Measurements from ENCODE around the gene PRF1. TPM values are rescaled to one million over a fixed set of nuclear protein-coding genes. Genes with fewer than 3 reads are reported as not detected.
"Not testable (repeated sequence)": the region's sequence is repeated elsewhere in the genome, so short reads cannot be mapped to it uniquely, and the experiment has no call there.

PRF1 gene
- polyA plus RNA-seq (ENCODE audit: insufficient read length in 10 of 10), result 1 to 10 TPM in 4 of 10 donors, under 1 TPM in 6; 0.38 to 2.2 (median 0.88) TPM
- long read RNA-seq, donor 1, result 0 reads
- long read RNA-seq, donor 2, result 0 reads
- long read RNA-seq, donor 3, result 0 reads
- long read RNA-seq, donor 4, result 0 reads
- long read RNA-seq, donor 5, result 0 reads
- long read RNA-seq, donor 6, result 0 reads
- long read RNA-seq, donor 7, result 0 reads
- long read RNA-seq, donor 8, result 0 reads
- long read RNA-seq, donor 9, result 0 reads

DNA sequence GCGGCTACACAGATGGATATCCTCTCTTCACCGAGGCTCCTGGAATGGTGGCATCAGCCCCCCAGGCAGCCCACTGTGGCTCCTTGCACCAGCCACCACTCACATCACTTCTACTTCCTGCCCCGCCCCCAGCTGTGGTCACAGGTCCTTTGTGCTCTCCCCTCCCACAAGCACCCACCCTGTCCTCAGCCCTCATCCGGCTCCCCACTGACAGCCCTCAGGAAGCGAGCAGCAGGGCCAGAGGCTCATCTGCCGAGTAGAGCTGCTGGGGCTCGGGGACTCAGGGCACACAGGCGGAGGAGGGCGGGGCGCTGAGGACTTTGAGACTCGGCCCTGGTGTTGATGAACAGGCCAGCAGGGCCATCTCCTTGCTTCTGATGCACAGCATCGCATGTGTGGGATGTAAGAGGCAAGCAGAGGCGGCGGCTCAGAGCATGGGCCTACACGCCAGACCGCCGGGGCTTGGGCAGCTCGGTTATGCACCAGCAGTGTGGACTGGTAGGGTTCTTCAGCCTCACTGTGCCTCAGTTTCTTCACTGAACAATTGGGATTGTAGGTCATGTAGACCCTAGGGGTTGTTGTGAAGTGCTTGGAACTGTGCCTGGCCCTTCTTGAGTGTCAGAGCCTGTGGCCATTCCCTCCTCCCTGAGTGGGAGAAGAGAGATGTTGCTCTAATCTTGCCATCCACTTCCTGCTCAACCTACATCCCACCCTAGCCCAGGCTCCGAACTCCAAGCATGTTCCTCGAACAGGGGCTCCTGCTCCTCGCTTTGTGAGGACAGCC lies at the start of gene PRF1:
Gene PRF1, minus strand, starts transcription at position 77 of the 784 bp plus-strand sequence. CDS start 1,839 bp downstream, outside the sequence.
- no peak for DNase-seq

- no peak for DNase-seq
Measured at GRCh38 chr10:70651661-70652060, 49.1 kb upstream of the PRF1 start.

- no peak for DNase-seq
Measured at GRCh38 chr10:70650718-70651117, 48.2 kb upstream of the PRF1 start.

- DNase-seq, result no peak
Measured at GRCh38 chr10:70650104-70650503, 47.6 kb upstream of the PRF1 start.

- DNase-seq, result peak in 1 of 3 donors; percentile 44
Measured at GRCh38 chr10:70649526-70649925, 47.0 kb upstream of the PRF1 start.

DNA sequence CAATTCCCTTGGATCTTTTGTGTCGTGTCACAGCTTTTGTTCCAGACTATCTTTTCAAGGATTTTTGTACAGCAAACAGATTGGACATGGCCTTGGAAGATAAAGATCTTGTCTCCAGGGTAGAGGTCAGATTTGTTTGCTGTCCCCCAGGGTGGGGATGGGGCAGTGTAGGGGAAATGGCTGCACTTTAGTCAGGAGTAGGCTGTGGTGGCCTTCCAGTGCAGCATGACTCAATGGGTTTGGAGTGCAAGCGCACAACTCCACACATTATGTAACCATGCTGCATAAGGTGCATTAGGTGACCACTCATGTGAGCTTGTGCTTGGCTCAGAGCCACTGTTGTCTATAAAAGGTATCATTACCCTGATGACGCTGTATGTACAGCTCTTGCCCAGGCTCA lies 45.9 kb upstream of the PRF1 start:
- DNase-seq, result no peak

GRCh38 chr10:70647086-70647485 lies 44.5 kb upstream of the PRF1 start:
- DNase-seq, result no peak

DNA sequence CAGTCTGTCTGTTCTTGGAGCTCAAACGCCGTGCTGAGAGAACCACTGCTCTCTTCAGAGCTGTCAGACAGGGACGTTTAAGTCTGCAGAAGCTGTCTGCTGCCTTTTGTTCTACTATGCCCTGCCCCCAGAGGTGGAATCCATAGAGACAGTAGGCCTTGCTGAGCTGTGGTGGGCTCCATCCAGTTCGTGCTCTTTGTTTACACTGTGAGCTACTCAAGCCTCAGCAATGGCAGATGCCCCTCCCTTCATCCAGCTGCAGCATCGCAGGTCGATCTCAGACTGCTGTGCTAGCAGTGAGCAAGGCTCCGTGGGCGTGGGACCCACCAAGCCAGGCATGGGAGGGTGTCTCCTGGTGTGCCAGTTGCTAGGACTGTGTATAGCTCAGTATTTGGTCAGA lies 42.4 kb upstream of the PRF1 start:
- not testable (repeated sequence) for DNase-seq

- not testable (repeated sequence) for DNase-seq
Measured at GRCh38 chr10:70643272-70643671, 40.7 kb upstream of the PRF1 start.

GRCh38 chr10:70639640-70640383 lies 37.3 kb upstream of the PRF1 start:
- DNase-seq, result not testable (repeated sequence)

GRCh38 chr10:70634515-70634914 lies 32.0 kb upstream of the PRF1 start:
- DNase-seq, result not testable (repeated sequence)

DNA sequence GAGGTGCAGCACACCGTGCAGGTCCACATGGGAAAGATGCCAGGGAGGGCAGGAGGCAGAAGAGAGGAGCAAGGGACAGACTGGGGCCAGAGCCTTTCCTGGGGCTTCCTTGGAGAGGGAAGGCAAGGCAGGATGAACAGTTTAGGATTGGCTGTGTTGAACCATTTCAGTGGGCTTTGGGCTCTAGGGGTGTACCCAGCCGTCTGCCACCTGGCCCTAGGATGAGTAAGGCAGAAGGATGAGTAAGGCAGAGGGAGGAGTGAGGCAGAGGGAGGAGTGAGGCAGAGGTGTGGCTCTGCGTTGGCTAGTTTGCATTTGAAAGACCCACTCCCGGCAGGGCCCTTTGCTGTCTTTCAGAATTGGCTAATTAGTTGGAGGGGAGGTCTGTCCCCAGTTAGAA lies 31.5 kb upstream of the PRF1 start:
- DNase-seq, result no peak

DNA sequence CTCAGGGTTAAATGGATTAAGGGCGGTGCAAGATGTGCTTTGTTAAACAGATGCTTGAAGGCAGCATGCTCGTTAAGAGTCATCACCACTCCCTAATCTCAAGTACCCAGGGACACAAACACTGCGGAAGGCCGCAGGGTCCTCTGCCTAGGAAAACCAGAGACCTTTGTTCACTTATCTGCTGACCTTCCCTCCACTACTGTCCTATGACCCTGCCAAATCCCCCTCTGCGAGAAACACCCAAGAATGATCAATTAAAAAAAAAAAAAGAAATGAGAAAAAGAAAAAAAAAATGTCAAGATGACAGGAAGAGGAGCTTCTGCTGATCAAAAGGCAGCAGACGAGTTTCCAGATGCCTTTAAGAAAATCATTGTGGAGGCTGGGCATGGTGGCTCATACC lies 29.2 kb upstream of the PRF1 start:
- not testable (repeated sequence) for DNase-seq

DNA sequence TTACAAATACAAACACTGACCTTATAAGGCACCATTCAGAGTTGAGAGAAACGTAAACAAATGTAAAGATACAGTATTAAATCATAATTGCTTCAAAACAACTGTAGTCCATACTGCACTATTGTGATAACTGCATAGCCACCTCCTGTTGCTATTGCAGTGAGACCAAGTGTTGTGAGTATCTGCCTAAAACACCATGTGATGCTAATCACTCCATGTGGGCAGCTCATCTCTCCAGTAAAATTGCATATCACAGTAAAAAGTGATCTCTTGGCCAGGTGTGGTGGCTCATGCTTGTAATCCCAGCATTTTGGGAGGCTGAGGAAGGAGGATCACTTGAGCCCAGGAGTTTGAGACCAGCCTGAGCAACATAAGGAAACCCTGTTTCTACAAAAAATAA lies 26.8 kb upstream of the PRF1 start:
- no peak for DNase-seq

- DNase-seq, result no peak
Measured at GRCh38 chr10:70626056-70626455, 23.5 kb upstream of the PRF1 start.

- no peak for DNase-seq
Measured at GRCh38 chr10:70622981-70623844, 20.7 kb upstream of the PRF1 start.

- no peak for DNase-seq
Measured at GRCh38 chr10:70622541-70622940, 20.0 kb upstream of the PRF1 start.

DNA sequence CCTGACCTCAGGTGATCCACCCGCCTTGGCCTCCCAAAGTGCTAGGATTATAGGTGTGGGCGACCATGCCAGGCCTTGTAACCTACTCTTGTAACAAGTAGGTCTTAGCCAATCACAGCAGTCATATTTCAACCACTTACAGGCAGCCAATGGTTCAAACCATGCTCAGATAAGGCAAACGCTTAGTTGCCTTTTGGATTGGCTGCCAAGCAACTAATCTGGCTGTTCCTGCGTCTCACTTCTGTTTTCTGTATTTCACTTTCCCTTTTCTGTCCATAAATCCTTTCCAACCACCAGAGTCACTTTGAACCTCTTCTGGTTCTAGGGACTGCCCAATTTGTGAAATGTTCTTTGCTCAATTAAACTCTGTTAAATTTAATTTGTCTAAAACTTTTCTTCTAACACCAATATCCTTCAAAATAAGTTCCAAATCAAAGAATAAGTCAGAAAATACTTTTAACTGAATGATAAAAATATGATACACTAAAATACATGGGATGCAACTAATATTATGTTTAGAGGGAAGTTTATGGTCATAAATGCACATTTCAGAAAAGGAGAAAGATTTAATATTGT lies 19.1 kb upstream of the PRF1 start:
- DNase-seq, result no peak

DNA sequence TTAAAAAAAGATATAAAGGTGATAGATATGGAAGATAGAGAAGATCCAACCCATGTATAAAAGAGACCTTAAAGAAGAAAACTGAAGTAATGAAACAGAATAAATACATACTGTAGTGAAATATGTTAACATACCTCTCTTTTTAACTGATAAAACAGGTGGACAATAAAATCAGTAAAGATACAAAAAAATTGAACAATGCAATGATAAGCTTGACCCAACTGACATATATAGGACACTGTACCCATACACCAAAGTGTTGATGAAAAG lies 17.4 kb upstream of the PRF1 start:
- DNase-seq, result no peak

- no peak for DNase-seq
Measured at GRCh38 chr10:70619271-70620019, 16.9 kb upstream of the PRF1 start.

GRCh38 chr10:70618663-70619062 lies 16.1 kb upstream of the PRF1 start:
- no peak for DNase-seq

Data from muscle of back (tissue), 13 donors.